ENCODE measurements around the gene ANK3. TPM values are rescaled to one million over a fixed set of nuclear protein-coding genes. Genes with fewer than 3 reads are reported as not detected.

ANK3 gene
- polyA plus RNA-seq, 1 donor: 89.1 TPM

DNA sequence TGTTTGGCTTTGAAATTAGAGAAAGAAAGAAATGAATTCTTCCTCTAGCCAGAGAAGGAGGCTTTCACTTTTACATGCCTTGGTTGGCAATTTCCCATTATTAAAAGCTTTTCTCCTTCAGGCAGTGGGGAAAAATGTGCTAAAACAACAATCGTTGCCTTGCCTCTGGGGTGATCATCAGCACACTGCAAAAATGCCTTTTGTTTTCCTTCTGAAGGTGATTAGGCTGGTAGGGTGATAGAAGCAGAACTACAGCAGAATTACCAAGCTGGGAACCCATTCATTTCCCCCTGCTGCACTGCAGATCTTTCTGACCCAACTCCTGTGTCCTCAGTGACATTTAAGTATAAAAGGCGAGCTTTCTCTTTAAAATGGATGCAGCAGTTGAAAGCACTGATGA is 22.2 kb downstream of the ANK3 start:
- no peak for DNase-seq
- Histone ChIP-seq H3K27me3 (ENCODE audit: control insufficient read depth, insufficient read depth, low read length) (no peaks in the 10 kb centered on the region), H3K4me1 (ENCODE audit: control insufficient read depth, insufficient read depth, low read length) (no peaks in the 10 kb centered on the region), H3K27ac (ENCODE audit: low read length) (no peak overlapping the region), H3K4me3 (ENCODE audit: low read length) (no peak overlapping the region), H3K36me3 (ENCODE audit: control insufficient read depth, insufficient read depth, low read length) (no peaks in the 10 kb centered on the region), H3K9me3 (ENCODE audit: control insufficient read depth, low read depth, low read length) (no peaks in the 10 kb centered on the region)
- WGBS (ENCODE audit: insufficient coverage, low lambda C conversion rate): no CpG with 5 or more reads among the region's 2 CpGs

DNA sequence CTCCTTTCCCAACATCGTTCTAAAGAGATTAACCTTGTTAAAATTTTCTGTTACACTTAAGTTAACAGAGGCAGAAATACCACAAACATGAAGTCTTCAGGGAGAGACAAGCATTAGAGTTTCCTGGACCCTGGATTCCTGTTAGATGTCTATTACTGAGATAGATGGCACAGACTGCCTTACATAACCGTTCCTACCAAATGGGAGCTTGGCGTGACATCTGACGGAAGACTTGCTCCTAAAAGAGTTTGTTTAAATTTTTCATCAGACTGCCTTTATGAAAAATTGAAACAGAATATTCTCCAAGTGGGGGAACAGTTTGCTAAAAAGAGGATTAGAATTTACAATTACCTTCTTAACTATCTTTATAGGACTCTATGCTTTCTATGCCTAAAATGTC is 22.7 kb downstream of the ANK3 start:
- no peak overlapping the region for H3K27ac ChIP-seq (ENCODE audit: low read length)
- no peak overlapping the region for H3K4me3 ChIP-seq (ENCODE audit: low read length)
- H3K4me1 ChIP-seq (ENCODE audit: control insufficient read depth, insufficient read depth, low read length): no peaks in the 10 kb centered on the region
- WGBS (ENCODE audit: insufficient coverage, low lambda C conversion rate): 93% methylated on average over 3 of the region's 4 CpGs
- no peak for DNase-seq
- H3K9me3 ChIP-seq (ENCODE audit: control insufficient read depth, low read depth, low read length): no peaks in the 10 kb centered on the region
- H3K27me3 ChIP-seq (ENCODE audit: control insufficient read depth, insufficient read depth, low read length): no peaks in the 10 kb centered on the region
- H3K36me3 ChIP-seq (ENCODE audit: control insufficient read depth, insufficient read depth, low read length): no peaks in the 10 kb centered on the region

DNA sequence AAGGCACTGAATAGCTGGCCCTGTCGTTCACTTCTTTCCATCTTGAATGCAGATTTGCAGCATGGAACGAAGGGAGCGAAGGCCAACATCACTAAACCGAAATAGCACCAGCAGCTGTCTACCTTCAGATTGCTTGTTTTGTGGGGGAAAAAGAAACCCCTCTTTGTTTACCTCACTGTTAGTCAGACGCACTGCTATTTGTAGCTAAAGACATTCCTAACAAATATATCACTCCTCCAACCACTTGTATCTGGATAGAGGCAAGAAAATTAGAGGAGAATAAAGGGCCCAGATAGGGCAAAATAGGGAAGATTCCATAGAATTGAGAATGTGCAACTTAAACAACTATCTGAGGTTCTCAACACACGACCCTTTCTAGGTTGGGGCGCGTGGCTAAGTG is 26.5 kb downstream of the ANK3 start:
- no CpG with 5 or more reads among the region's 8 CpGs for WGBS (ENCODE audit: insufficient coverage, low lambda C conversion rate)
- no peak overlapping the region for H3K4me3 ChIP-seq (ENCODE audit: low read length)
- H3K36me3 ChIP-seq (ENCODE audit: control insufficient read depth, insufficient read depth, low read length): no peaks in the 10 kb centered on the region

GRCh38 chr10:60362461-60362860 is 27.2 kb downstream of the ANK3 start:
- H3K9me3 ChIP-seq (ENCODE audit: control insufficient read depth, low read depth, low read length): no peaks in the 10 kb centered on the region
- H3K36me3 ChIP-seq (ENCODE audit: control insufficient read depth, insufficient read depth, low read length): no peaks in the 10 kb centered on the region
- no peak overlapping the region for H3K4me3 ChIP-seq (ENCODE audit: low read length)
- H3K4me1 ChIP-seq (ENCODE audit: control insufficient read depth, insufficient read depth, low read length): no peaks in the 10 kb centered on the region
- WGBS (ENCODE audit: insufficient coverage, low lambda C conversion rate): no CpG with 5 or more reads among the region's 6 CpGs
- no peak overlapping the region for H3K27ac ChIP-seq (ENCODE audit: low read length)
- no peak for DNase-seq
- H3K27me3 ChIP-seq (ENCODE audit: control insufficient read depth, insufficient read depth, low read length): no peaks in the 10 kb centered on the region

More for the DNA sequence above, 26.5 kb downstream of the ANK3 start:
- DNase-seq: no peak
- Histone ChIP-seq H3K9me3 (ENCODE audit: control insufficient read depth, low read depth, low read length) (no peaks in the 10 kb centered on the region), H3K4me1 (ENCODE audit: control insufficient read depth, insufficient read depth, low read length) (no peaks in the 10 kb centered on the region), H3K27me3 (ENCODE audit: control insufficient read depth, insufficient read depth, low read length) (no peaks in the 10 kb centered on the region), H3K27ac (ENCODE audit: low read length) (no peak overlapping the region)

DNA sequence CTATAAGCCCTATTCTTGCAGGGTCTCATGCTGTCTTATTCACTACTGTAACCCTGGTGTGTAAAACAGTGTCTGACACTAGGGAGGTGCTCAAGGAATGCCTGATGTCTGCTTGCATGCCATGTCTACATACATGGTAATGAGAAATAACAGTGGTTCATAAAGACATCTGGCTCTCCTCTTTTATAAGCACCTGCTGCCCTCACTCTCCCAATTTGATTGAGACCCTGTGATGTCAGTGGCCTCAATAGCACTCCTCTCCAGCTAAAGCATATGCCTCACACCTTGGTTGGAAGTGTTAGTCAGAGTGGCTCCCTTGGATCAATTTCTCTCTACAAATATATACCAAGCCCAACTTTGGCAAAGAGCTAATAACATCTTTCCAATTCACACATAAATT is 30.6 kb downstream of the ANK3 start:
- no peak overlapping the region for H3K27ac ChIP-seq (ENCODE audit: low read length)
- no peaks in the 10 kb centered on the region for H3K4me1 ChIP-seq (ENCODE audit: control insufficient read depth, insufficient read depth, low read length)
- no peaks in the 10 kb centered on the region for H3K27me3 ChIP-seq (ENCODE audit: control insufficient read depth, insufficient read depth, low read length)
- no peaks in the 10 kb centered on the region for H3K9me3 ChIP-seq (ENCODE audit: control insufficient read depth, low read depth, low read length)
- no peak for DNase-seq
- H3K36me3 ChIP-seq (ENCODE audit: control insufficient read depth, insufficient read depth, low read length): no peaks in the 10 kb centered on the region
- H3K4me3 ChIP-seq (ENCODE audit: low read length): no peak overlapping the region

DNA sequence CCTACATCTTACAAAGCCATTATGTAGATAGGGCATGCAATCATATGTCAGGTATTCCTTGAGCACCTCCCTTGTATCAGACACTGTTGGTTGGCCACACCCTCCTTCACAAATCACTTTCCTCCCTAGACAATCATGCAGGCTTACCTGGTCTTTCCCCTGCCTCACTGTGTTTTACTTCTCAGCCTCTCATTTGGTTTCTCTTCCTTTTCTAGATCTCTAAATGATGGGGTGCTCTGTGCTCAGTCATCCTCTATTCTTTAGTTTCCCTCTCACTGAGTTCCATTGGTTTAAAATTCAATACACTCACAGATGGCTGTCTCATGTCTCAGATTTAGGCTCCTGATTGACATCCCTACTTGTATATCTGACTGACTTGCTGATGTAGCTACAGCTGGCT is 31.4 kb downstream of the ANK3 start:
- no peaks in the 10 kb centered on the region for H3K9me3 ChIP-seq (ENCODE audit: control insufficient read depth, low read depth, low read length)
- H3K4me1 ChIP-seq (ENCODE audit: control insufficient read depth, insufficient read depth, low read length): no peaks in the 10 kb centered on the region
- H3K36me3 ChIP-seq (ENCODE audit: control insufficient read depth, insufficient read depth, low read length): no peaks in the 10 kb centered on the region
- no peak for DNase-seq
- H3K27me3 ChIP-seq (ENCODE audit: control insufficient read depth, insufficient read depth, low read length): no peaks in the 10 kb centered on the region
- no peak overlapping the region for H3K4me3 ChIP-seq (ENCODE audit: low read length)
- no peak overlapping the region for H3K27ac ChIP-seq (ENCODE audit: low read length)

- Histone ChIP-seq H3K36me3 (ENCODE audit: control insufficient read depth, insufficient read depth, low read length) (no peaks in the 10 kb centered on the region), H3K4me3 (ENCODE audit: low read length) (no peak overlapping the region), H3K9me3 (ENCODE audit: control insufficient read depth, low read depth, low read length) (no peaks in the 10 kb centered on the region), H3K4me1 (ENCODE audit: control insufficient read depth, insufficient read depth, low read length) (no peaks in the 10 kb centered on the region), H3K27ac (ENCODE audit: low read length) (no peak overlapping the region), H3K27me3 (ENCODE audit: control insufficient read depth, insufficient read depth, low read length) (no peaks in the 10 kb centered on the region)
- DNase-seq: peak in 1 of 2 donors; percentile 42
- no CpG with 5 or more reads among the region's 9 CpGs for WGBS (ENCODE audit: insufficient coverage, low lambda C conversion rate)
Observed at GRCh38 chr10:60353519-60354258, 36.0 kb downstream of the ANK3 start.

GRCh38 chr10:60352105-60352504 is 37.6 kb downstream of the ANK3 start:
- H3K4me3 ChIP-seq (ENCODE audit: low read length): no peak overlapping the region
- H3K9me3 ChIP-seq (ENCODE audit: control insufficient read depth, low read depth, low read length): no peaks in the 10 kb centered on the region
- no peaks in the 10 kb centered on the region for H3K36me3 ChIP-seq (ENCODE audit: control insufficient read depth, insufficient read depth, low read length)
- DNase-seq: no peak
- no CpG with 5 or more reads among the region's 5 CpGs for WGBS (ENCODE audit: insufficient coverage, low lambda C conversion rate)
- no peak overlapping the region for H3K27ac ChIP-seq (ENCODE audit: low read length)
- H3K27me3 ChIP-seq (ENCODE audit: control insufficient read depth, insufficient read depth, low read length): no peaks in the 10 kb centered on the region
- H3K4me1 ChIP-seq (ENCODE audit: control insufficient read depth, insufficient read depth, low read length): no peaks in the 10 kb centered on the region

DNA sequence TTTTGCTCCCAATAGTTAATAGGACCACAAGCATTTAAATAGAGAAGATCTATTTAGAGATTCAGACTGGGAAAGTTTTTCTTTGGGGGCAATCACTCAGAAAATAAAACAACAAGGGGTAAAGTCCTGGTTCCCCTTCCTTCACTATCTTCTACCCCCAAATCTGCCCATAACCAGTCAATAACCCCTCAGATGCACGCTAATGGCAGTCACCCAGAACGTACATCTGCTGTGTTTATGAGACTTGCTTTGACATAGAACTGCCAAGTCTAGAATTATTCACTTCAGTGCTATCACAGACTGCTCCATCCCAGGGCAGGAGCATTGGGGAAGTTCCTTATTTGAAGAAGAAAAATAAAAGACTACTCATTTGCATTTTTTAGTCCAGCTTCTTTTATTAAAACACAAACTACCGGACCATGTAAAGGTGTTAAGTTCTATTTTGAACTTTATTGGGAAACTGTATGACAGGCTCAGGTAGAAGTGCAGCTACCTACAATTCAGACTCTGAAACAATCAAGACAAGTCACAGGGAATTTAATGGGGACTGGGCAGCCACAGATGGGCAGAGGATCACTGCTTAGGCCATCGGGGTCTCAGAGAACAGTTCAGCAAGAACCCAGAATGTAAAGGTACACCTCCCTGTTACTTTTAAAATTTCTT is 38.4 kb downstream of the ANK3 start:
- WGBS (ENCODE audit: insufficient coverage, low lambda C conversion rate): 100% methylated on average over 1 of the region's 4 CpGs
- H3K4me3 ChIP-seq (ENCODE audit: low read length): no peak overlapping the region
- H3K36me3 ChIP-seq (ENCODE audit: control insufficient read depth, insufficient read depth, low read length): no peaks in the 10 kb centered on the region
- no peaks in the 10 kb centered on the region for H3K27me3 ChIP-seq (ENCODE audit: control insufficient read depth, insufficient read depth, low read length)
- H3K4me1 ChIP-seq (ENCODE audit: control insufficient read depth, insufficient read depth, low read length): no peaks in the 10 kb centered on the region
- no peaks in the 10 kb centered on the region for H3K9me3 ChIP-seq (ENCODE audit: control insufficient read depth, low read depth, low read length)
- DNase-seq: no peak
- no peak overlapping the region for H3K27ac ChIP-seq (ENCODE audit: low read length)

GRCh38 chr10:60350400-60350799 is 39.3 kb downstream of the ANK3 start:
- WGBS (ENCODE audit: insufficient coverage, low lambda C conversion rate): no CpG with 5 or more reads among the region's 2 CpGs
- no peak overlapping the region for H3K4me3 ChIP-seq (ENCODE audit: low read length)
- H3K4me1 ChIP-seq (ENCODE audit: control insufficient read depth, insufficient read depth, low read length): no peaks in the 10 kb centered on the region
- H3K27ac ChIP-seq (ENCODE audit: low read length): no peak overlapping the region
- no peak for DNase-seq
- H3K36me3 ChIP-seq (ENCODE audit: control insufficient read depth, insufficient read depth, low read length): no peaks in the 10 kb centered on the region
- H3K9me3 ChIP-seq (ENCODE audit: control insufficient read depth, low read depth, low read length): no peaks in the 10 kb centered on the region
- H3K27me3 ChIP-seq (ENCODE audit: control insufficient read depth, insufficient read depth, low read length): no peaks in the 10 kb centered on the region

DNA sequence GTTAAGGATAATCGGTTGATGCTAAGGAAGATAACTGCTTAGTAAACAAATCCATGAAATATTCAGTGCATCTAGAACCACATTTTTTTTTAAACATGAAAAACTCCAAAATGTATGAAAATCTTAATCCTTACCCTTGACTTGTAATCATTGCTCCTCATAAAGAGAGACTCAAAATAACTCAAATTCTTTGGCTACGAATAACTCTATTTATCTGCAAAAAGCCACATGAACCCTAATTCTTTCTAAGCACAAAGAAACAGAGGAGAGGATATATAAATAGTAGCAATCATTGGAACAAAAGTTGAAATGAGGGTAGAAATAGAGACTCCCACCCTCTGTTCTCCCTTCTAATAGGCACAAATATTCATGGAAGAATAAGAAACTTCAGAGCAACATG is 40.2 kb downstream of the ANK3 start:
- H3K27me3 ChIP-seq (ENCODE audit: control insufficient read depth, insufficient read depth, low read length): no peaks in the 10 kb centered on the region
- H3K36me3 ChIP-seq (ENCODE audit: control insufficient read depth, insufficient read depth, low read length): no peaks in the 10 kb centered on the region
- no peaks in the 10 kb centered on the region for H3K4me1 ChIP-seq (ENCODE audit: control insufficient read depth, insufficient read depth, low read length)
- no peak for DNase-seq
- H3K9me3 ChIP-seq (ENCODE audit: control insufficient read depth, low read depth, low read length): no peaks in the 10 kb centered on the region
- no peak overlapping the region for H3K27ac ChIP-seq (ENCODE audit: low read length)
- 78% methylated on average over 2 of the region's 2 CpGs for WGBS (ENCODE audit: insufficient coverage, low lambda C conversion rate)
- no peak overlapping the region for H3K4me3 ChIP-seq (ENCODE audit: low read length)
